ENCODE measurements around the gene COL9A2. TPM values are rescaled to one million over a fixed set of nuclear protein-coding genes. Genes with fewer than 3 reads are reported as not detected.

The COL9A2 gene
- total RNA-seq, 1 donor from 2014 or later: 3.3 TPM

DNA sequence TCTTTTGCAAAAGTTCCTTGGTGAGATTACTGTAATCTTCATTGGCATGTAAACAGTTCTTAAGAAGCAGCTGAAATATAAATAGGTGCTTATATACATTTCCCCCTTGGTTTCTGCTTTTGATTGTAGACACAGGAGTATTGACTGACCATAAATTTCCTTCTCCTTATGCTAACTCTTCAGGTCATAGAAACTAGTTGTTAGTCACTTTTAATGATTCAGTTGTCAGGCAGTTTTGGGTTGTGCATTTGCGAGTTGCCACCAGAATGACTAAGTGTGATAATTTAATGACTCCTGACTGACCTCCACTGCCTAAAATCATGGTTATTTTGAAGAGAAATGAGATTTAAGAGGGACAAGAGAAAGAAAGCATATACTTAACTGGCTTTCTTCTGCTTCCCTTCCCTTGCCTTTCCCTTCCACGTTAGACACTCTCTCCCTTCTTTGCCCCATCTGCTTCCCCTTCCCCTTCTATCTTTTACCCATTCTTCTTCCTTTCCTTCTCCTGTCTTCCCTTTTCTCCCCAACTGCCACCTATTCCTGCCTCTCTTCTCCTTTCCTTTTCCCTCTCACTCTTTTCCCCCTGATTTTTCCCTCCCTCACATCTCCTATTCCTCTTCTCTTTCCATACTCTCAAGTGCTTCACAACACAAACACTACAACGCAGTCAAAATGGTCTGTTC is 46.8 kb downstream of the COL9A2 start:
- no peak overlapping the region for H3K4me3 Mint-ChIP-seq (ENCODE audit: unreplicated experiment)
- no peak for DNase-seq

GRCh38 chr1:40268211-40268610 is 48.9 kb downstream of the COL9A2 start:
- Mint-ChIP-seq H3K27ac (ENCODE audit: unreplicated experiment) (no peak overlapping the region), H3K36me3 (ENCODE audit: unreplicated experiment) (no peaks in the 10 kb centered on the region), H3K9me3 (ENCODE audit: unreplicated experiment) (peaks cover 2% of the 10 kb centered on the region), H3K4me1 (ENCODE audit: low read depth, unreplicated experiment) (peaks cover 1% of the 10 kb centered on the region), H3K27me3 (ENCODE audit: unreplicated experiment) (no peaks in the 10 kb centered on the region), H3K4me3 (ENCODE audit: unreplicated experiment) (no peak overlapping the region)
- TF ChIP-seq CTCF (IDR thresholded peaks at IDR 0.05; ENCODE audit: partially characterized antibody, unreplicated experiment): no peak
- DNase-seq: no peak

More for the DNA sequence above, 46.8 kb downstream of the COL9A2 start:
- no peak for TF ChIP-seq CTCF (IDR thresholded peaks at IDR 0.05; ENCODE audit: partially characterized antibody, unreplicated experiment)
- H3K9me3 Mint-ChIP-seq (ENCODE audit: unreplicated experiment): peaks cover under 1% of the 10 kb centered on the region
- no peaks in the 10 kb centered on the region for H3K36me3 Mint-ChIP-seq (ENCODE audit: unreplicated experiment)
- no peaks in the 10 kb centered on the region for H3K27me3 Mint-ChIP-seq (ENCODE audit: unreplicated experiment)
- no peak overlapping the region for H3K27ac Mint-ChIP-seq (ENCODE audit: unreplicated experiment)
- H3K4me1 Mint-ChIP-seq (ENCODE audit: low read depth, unreplicated experiment): no peaks in the 10 kb centered on the region

DNA sequence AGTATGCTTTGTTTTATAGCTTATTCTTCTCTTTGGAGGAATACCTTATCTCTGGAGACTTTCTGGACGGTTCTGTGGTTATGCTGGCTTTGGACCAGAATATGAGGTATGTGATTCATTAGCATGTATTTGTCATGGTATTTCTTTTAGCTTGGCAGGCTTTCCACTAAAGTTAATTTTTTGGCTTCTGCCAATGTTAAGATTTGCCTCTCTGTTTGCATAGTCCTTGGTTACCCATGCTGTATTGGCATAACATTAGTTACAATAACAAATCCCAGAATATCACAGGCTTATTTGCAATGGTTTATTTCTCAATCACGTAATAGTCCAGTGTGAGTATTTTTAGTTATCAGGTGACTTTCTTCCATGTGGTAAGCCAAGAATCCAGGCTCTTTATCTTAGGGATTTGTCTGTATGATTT is 49.3 kb downstream of the COL9A2 start:
- Mint-ChIP-seq H3K36me3 (ENCODE audit: unreplicated experiment) (no peaks in the 10 kb centered on the region), H3K27me3 (ENCODE audit: unreplicated experiment) (no peaks in the 10 kb centered on the region), H3K4me3 (ENCODE audit: unreplicated experiment) (no peak overlapping the region), H3K4me1 (ENCODE audit: low read depth, unreplicated experiment) (peaks cover 1% of the 10 kb centered on the region), H3K9me3 (ENCODE audit: unreplicated experiment) (peaks cover 2% of the 10 kb centered on the region), H3K27ac (ENCODE audit: unreplicated experiment) (no peak overlapping the region)
- no peak for DNase-seq
- TF ChIP-seq CTCF (IDR thresholded peaks at IDR 0.05; ENCODE audit: partially characterized antibody, unreplicated experiment): no peak

DNA sequence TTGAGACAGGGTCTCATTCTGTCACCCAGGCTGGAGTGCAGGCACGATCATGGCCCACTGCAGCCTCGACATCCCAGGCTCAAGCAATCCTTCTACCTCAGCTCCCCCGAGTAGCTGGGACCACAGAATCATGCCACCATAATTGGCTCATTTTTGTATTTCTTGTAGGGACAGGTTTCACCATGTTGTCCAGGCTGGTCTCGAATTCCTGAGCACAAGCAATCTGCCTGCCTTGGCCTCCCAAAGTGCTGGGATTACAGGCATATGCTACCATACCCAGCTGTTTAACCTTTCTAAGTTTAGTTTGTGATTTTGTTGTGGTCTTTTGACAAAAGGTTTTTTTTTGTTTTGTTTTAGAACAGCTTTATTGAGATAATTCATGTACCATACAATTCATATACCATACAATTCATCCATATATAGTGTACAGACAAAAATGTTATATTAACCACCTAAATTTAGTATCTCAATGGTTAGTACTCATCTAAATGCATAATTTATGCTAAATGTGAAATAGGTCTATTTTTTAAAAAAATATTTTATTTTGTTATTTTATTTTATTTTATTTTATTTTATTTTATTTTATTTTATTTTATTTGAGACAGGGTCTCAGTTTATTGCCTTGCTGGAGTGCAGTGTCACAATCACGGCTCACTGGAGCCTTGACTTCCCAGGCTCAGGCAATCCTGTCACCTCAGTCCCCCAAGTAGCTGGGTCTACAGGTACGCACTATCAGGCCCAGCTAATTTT is 50.1 kb downstream of the COL9A2 start:
- no peaks in the 10 kb centered on the region for H3K36me3 Mint-ChIP-seq (ENCODE audit: unreplicated experiment)
- peaks cover 2% of the 10 kb centered on the region for H3K9me3 Mint-ChIP-seq (ENCODE audit: unreplicated experiment)
- no peak overlapping the region for H3K27ac Mint-ChIP-seq (ENCODE audit: unreplicated experiment)
- peaks cover 1% of the 10 kb centered on the region for H3K4me1 Mint-ChIP-seq (ENCODE audit: low read depth, unreplicated experiment)
- peaks cover 1% of the 10 kb centered on the region for H3K27me3 Mint-ChIP-seq (ENCODE audit: unreplicated experiment)
- no peak for TF ChIP-seq CTCF (IDR thresholded peaks at IDR 0.05; ENCODE audit: partially characterized antibody, unreplicated experiment)
- no peak for DNase-seq
- H3K4me3 Mint-ChIP-seq (ENCODE audit: unreplicated experiment): no peak overlapping the region

- H3K4me1 Mint-ChIP-seq (ENCODE audit: low read depth, unreplicated experiment): peaks cover 1% of the 10 kb centered on the region
- TF ChIP-seq CTCF (IDR thresholded peaks at IDR 0.05; ENCODE audit: partially characterized antibody, unreplicated experiment): no peak
- no peak overlapping the region for H3K27ac Mint-ChIP-seq (ENCODE audit: unreplicated experiment)
- H3K27me3 Mint-ChIP-seq (ENCODE audit: unreplicated experiment): peaks cover 1% of the 10 kb centered on the region
- no peak overlapping the region for H3K4me3 Mint-ChIP-seq (ENCODE audit: unreplicated experiment)
- H3K36me3 Mint-ChIP-seq (ENCODE audit: unreplicated experiment): no peaks in the 10 kb centered on the region
- H3K9me3 Mint-ChIP-seq (ENCODE audit: unreplicated experiment): peaks cover 2% of the 10 kb centered on the region
- DNase-seq: no peak
These were observed 51.2 kb downstream of the COL9A2 start for GRCh38 chr1:40265919-40266318.
